GM10266 (cell line): Measurements from ENCODE around the gene TIRAP.
"Not testable (repeated sequence)": the region's sequence is repeated elsewhere in the genome, so short reads cannot be mapped to it uniquely, and the experiment has no call there.

Source experiments
- DNase-seq: peaks from one replicate; pipeline ENCODE4 v3.0.0; 2012; ENCODE audit errors: extremely low spot score
- TF ChIP-seq, protein P1 (sequence below): IDR thresholded peaks from 2 replicates; pipeline ENCODE4 v1.5.1; 2012; ENCODE audit warnings: mild to moderate bottlenecking, low read depth; ENCODE audit not compliant: control insufficient read depth, insufficient read depth; ENCODE audit errors: missing control alignments

TIRAP gene, protein sequence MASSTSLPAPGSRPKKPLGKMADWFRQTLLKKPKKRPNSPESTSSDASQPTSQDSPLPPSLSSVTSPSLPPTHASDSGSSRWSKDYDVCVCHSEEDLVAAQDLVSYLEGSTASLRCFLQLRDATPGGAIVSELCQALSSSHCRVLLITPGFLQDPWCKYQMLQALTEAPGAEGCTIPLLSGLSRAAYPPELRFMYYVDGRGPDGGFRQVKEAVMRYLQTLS

DNA sequence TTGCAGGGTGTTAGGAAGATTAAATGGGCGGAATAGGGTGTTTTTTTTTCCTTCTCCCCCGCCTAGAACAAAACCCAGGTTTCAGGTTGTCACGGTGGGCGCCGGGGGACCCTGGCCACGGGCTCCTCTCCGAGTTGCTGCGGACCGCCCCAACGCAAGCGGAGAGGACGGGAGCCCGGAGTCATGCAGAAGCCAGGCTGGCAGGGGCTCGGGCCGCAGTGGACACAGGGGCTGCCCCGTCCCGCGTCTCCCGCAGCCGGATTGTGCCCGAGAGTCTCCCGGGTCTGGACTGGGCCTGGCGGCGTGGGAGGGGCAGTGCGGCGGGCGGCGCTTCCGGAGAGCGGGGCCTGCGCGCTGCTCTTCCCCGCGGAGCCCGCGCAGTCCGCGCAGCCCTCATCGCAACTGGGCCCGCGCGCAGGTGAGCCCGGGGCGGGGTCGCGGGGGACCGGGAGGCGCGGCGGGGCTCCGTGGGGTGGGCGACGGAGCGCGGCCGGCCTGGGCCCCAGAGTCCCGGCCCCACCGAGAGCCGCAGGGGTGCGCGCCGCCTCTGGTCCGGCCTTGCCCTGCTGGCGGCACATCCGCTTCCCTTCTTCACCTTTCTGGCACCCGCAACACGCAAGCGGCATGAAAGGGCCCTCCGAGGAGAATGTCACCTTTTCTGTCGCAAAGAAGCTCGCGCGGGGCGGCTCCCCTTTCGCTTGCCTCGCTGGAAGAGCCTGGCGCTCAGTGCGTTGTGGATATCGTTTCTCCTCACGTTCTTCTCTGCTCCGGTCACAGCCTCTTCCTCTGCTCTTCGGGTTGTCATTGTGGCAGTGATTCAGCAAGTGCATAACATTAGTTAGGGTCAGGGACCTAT is at the start of gene TIRAP:
Gene TIRAP, plus strand, starts transcription at position 358 of the 856 bp plus-strand sequence. CDS start 7,802 bp downstream, outside the sequence.
- DNase-seq: peak; percentile 72
- TF ChIP-seq, protein P1, sequence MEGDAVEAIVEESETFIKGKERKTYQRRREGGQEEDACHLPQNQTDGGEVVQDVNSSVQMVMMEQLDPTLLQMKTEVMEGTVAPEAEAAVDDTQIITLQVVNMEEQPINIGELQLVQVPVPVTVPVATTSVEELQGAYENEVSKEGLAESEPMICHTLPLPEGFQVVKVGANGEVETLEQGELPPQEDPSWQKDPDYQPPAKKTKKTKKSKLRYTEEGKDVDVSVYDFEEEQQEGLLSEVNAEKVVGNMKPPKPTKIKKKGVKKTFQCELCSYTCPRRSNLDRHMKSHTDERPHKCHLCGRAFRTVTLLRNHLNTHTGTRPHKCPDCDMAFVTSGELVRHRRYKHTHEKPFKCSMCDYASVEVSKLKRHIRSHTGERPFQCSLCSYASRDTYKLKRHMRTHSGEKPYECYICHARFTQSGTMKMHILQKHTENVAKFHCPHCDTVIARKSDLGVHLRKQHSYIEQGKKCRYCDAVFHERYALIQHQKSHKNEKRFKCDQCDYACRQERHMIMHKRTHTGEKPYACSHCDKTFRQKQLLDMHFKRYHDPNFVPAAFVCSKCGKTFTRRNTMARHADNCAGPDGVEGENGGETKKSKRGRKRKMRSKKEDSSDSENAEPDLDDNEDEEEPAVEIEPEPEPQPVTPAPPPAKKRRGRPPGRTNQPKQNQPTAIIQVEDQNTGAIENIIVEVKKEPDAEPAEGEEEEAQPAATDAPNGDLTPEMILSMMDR: no peak

DNA sequence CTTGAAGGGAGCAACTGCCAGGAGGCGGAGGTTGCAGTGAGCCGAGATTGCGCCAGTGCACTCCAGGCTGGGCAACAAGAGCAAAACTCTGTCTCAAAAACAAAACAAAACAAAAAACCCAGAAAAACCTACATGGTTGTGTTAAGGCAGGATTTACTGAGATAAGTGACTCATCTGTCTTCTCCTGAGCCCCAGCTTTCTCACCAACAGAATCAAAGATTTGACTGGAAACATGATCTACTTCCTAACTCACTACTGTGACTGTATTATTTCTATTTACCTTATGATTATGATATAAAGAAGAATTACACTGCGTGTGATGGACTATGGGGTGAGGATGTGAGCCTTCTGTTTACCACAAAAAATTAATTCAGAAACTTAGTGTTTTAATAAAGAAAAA is 49.5 kb upstream of the TIRAP start:
- TF ChIP-seq, protein P1: no peak
- DNase-seq: no peak

DNA sequence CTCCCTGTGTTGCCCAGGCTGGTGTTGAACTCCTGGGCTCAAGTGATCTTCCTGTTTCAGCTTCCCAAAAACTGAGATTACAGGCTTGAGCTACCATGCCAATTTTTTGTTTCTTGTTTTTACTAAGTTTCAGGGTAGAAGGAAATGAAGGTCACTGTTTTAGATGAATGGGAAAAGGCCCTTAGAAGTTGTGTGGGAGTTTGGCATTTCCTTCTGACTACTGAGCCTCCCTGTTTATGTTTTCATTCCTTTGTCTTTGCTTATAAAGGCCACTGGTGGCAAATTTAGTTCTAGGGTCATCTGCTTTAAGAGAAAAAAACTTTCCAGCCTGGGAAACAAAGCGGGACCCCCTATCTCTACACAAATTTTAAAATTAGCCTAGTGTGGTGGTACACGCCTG is 36.3 kb upstream of the TIRAP start:
- TF ChIP-seq, protein P1: no peak
- no peak for DNase-seq

DNA sequence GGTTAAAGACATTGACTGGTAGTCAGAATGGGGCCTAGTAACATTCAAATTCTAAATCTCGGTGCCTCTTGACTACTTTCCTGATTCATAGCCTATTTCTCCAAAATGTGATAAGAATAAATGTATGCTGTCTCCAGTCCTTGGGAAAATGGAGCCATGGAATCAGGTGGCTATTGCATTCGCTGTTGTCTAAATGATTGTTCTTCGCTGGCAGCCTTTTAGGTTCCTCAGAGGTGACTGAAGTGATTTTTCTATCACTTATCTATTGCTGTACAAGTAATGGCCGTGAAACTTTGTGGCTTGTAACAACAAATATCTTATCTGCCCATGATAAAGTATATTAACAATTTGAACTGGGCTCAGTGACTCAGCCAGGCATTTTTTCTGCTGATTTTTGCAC is 29.6 kb upstream of the TIRAP start:
- TF ChIP-seq, protein P1: no peak
- DNase-seq: no peak

DNA sequence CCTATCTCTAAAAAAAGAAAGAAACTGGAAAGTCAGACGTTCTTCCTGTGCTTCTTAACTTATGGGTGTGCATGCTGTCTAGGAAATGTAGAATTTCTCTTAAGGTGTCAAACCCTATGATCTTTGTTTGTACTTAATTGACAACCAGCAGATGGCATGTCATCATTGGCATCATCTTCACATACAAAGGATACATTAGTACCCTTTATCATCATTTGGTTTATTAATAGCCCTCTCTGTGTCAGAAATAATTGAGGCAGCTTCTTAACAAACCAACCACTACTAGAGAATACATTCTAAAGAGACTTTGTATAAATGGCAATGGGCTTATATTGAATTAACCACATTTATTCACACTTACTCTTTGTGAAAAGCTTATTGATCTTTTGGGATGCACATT is 28.1 kb upstream of the TIRAP start:
- DNase-seq: no peak
- TF ChIP-seq, protein P1: no peak

DNA sequence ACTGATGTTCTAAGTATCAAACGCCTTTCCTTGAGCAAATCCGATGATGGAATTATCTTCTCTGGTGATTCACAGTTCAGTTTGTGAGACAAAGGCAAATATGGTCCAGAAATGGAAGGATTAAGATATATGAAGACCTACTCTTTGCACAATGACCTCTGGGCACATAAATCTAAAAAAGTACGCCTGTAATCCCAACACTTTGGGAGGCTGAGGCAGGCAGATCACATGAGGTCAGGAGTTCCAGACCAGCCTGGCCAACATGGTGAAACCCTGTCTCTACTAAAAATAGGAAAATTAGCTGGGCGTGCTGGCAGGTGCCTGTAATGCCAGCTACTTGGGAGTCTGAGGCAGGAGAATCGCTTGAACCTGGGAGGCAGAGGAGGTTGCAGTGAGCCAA is 27.4 kb upstream of the TIRAP start:
- not testable (repeated sequence) for DNase-seq

DNA sequence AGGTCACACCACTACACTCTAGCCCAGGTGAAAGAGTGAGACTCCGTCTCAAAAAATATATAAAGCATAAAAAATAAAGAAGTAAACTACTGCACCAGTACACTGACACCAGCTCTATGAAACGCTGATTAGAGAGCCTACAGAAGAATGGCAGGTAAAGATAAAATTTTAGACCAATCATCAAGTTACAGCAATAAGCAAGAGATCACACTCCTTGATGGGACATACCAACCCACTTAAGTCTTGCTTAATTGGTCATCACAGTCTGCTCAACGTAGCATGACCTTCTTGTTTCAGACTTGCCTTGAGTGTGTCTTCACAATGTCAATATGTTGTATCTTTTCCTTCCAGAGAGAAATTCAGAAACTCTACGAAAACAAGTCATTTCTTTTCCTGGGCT is 26.7 kb upstream of the TIRAP start:
- DNase-seq: no peak
- TF ChIP-seq, protein P1: no peak
